BLaER1 treated with 17β-estradiol and CSF1 and Interleukin-3, amounts not matched to agents 10 nM and 100 nM (cell line): ENCODE results near the gene SLC9A5.

Source experiments
- H3K27ac ChIP-seq, 11 experiments: shearing (Covaris generic); formaldehyde crosslinking; 2 replicates each; pipeline ENCODE4 v1.8.1; 2022
- H3K27me3 ChIP-seq, 11 experiments: shearing (Covaris generic); formaldehyde crosslinking; 2 replicates each; pipeline ENCODE4 v1.8.1; 2022
- H3K36me3 ChIP-seq, 11 experiments: shearing (Covaris generic); formaldehyde crosslinking; 2 replicates each; pipeline ENCODE4 v1.8.1; 2022
- H3K4me1 ChIP-seq, 10 experiments: shearing (Covaris generic); formaldehyde crosslinking; 2 replicates each; pipeline ENCODE4 v1.8.1; 2022
- H3K4me2 ChIP-seq, 11 experiments: shearing (Covaris generic); formaldehyde crosslinking; 2 replicates each; pipeline ENCODE4 v1.8.1; 2022
- H3K4me3 ChIP-seq, 10 experiments: shearing (Covaris generic); formaldehyde crosslinking; 2 replicates each; pipeline ENCODE4 v1.8.1; 2022
- H3K9ac ChIP-seq, 11 experiments: shearing (Covaris generic); formaldehyde crosslinking; 2 replicates each; pipeline ENCODE4 v1.8.1; 2022
- H3K9me3 ChIP-seq, 11 experiments: shearing (Covaris generic); formaldehyde crosslinking; replicated peaks in 1 of 11; 2 replicates each; pipeline ENCODE4 v1.8.1; 2022
- H4K20me1 ChIP-seq, 11 experiments: shearing (Covaris generic); formaldehyde crosslinking; 2 replicates each; pipeline ENCODE4 v1.8.1; 2022
- Cebpa-rat ChIP-seq, 11 experiments: shearing (Covaris generic); IDR thresholded peaks; 2 replicates each; pipeline ENCODE4 v1.8.1; 2022

The SLC9A5 gene

GRCh38 chr16:67242138-67242730, 6.5 kb upstream of the SLC9A5 start:
- peak overlapping the region; percentile 14 to 92 (median 71); a peak in 21 of 22 replicates for H3K27ac ChIP-seq
- TF ChIP-seq Cebpa-rat (IDR thresholded peaks at IDR 0.05) = no peak
- H3K4me1 ChIP-seq = peaks cover 50 to 88% (median 79%) of the 10 kb centered on the region in 10 experiments
- H3K27me3 ChIP-seq = no peaks in the 10 kb centered on the region
- peak overlapping the region; percentile 69 to 100 (median 97) for H3K4me2 ChIP-seq
- H3K36me3 ChIP-seq = peaks cover 18 to 35% (median 25%) of the 10 kb centered on the region in 11 experiments
- peaks cover 0 to 66% (median 27%) of the 10 kb centered on the region in 11 experiments; a peak in 16 of 22 replicates for H4K20me1 ChIP-seq
- 0 out of 20 replicates have a peak overlapping the region, but pooled peaks of 1 of the 10 experiments have one; percentile 18 for H3K4me3 ChIP-seq
- no peaks in the 10 kb centered on the region for H3K9me3 ChIP-seq
- peak overlapping the region in 9 of 11 experiments; percentile 15 to 62 (median 27); a peak in 8 of 22 replicates for H3K9ac ChIP-seq

GRCh38 chr16:67243481-67243880, 5.3 kb upstream of the SLC9A5 start:
- TF ChIP-seq Cebpa-rat (IDR thresholded peaks at IDR 0.05) = no peak
- peak overlapping the region; percentile 20 to 89 (median 64); a peak in 17 of 20 replicates for H3K4me3 ChIP-seq
- H3K4me2 ChIP-seq = peak overlapping the region; percentile 92 to 100 (median 98)
- peaks cover 7 to 23% (median 13%) of the 10 kb centered on the region in 11 experiments for H3K36me3 ChIP-seq
- peaks cover 0 to 62% (median 24%) of the 10 kb centered on the region in 11 experiments; a peak in 16 of 22 replicates for H4K20me1 ChIP-seq
- peaks cover 60 to 89% (median 82%) of the 10 kb centered on the region in 10 experiments for H3K4me1 ChIP-seq
- H3K27me3 ChIP-seq = peaks cover 3 to 8% (median 5%) of the 10 kb centered on the region in 11 experiments; a peak in 17 of 22 replicates
- H3K27ac ChIP-seq = peak overlapping the region; percentile 69 to 92 (median 86); a peak in 21 of 22 replicates
- no peaks in the 10 kb centered on the region for H3K9me3 ChIP-seq
- H3K9ac ChIP-seq = peak overlapping the region; percentile 66 to 86 (median 78); a peak in 21 of 22 replicates

- Histone ChIP-seq H3K4me3 (peak overlapping the region; percentile 73 to 89 (median 84)), H4K20me1 (peaks cover 0 to 51% (median 18%) of the 10 kb centered on the region in 11 experiments; a peak in 15 of 22 replicates), H3K9me3 (no peaks in the 10 kb centered on the region), H3K4me2 (peak overlapping the region; percentile 92 to 100 (median 98)), H3K36me3 (peaks cover 0 to 12% (median 2%) of the 10 kb centered on the region in 11 experiments; a peak in 15 of 22 replicates), H3K27me3 (peaks cover 14 to 19% (median 16%) of the 10 kb centered on the region in 11 experiments), H3K9ac (peak overlapping the region; percentile 66 to 86 (median 79); a peak in 21 of 22 replicates), H3K27ac (peak overlapping the region; percentile 69 to 92 (median 86); a peak in 21 of 22 replicates), H3K4me1 (peaks cover 71 to 94% (median 85%) of the 10 kb centered on the region in 10 experiments)
- no peak for TF ChIP-seq Cebpa-rat (IDR thresholded peaks at IDR 0.05)
These were observed 4.2 kb upstream of the SLC9A5 start for GRCh38 chr16:67244387-67245185.

GRCh38 chr16:67245186-67245585, 3.6 kb upstream of the SLC9A5 start:
- peaks cover 0 to 9% (median 0%) of the 10 kb centered on the region in 11 experiments; a peak in 3 of 22 replicates for H3K36me3 ChIP-seq
- H3K4me1 ChIP-seq = peaks cover 74 to 94% (median 86%) of the 10 kb centered on the region in 10 experiments
- peak overlapping the region; percentile 92 to 100 (median 98) for H3K4me2 ChIP-seq
- peaks cover 0 to 51% (median 18%) of the 10 kb centered on the region in 11 experiments; a peak in 15 of 22 replicates for H4K20me1 ChIP-seq
- H3K9ac ChIP-seq = peak overlapping the region; percentile 66 to 86 (median 79)
- peaks cover 19 to 25% (median 22%) of the 10 kb centered on the region in 11 experiments for H3K27me3 ChIP-seq
- no peaks in the 10 kb centered on the region for H3K9me3 ChIP-seq
- H3K4me3 ChIP-seq = peak overlapping the region; percentile 73 to 89 (median 84)
- no peak for TF ChIP-seq Cebpa-rat (IDR thresholded peaks at IDR 0.05)
- H3K27ac ChIP-seq = peak overlapping the region; percentile 28 to 92 (median 86); a peak in 21 of 22 replicates

GRCh38 chr16:67245674-67246080, 3.1 kb upstream of the SLC9A5 start:
- H3K27ac ChIP-seq = peak overlapping the region; percentile 28 to 92 (median 86); a peak in 21 of 22 replicates
- peak overlapping the region; percentile 92 to 100 (median 98) for H3K4me2 ChIP-seq
- H3K9ac ChIP-seq = peak overlapping the region; percentile 66 to 86 (median 79)
- peak overlapping the region; percentile 73 to 89 (median 84) for H3K4me3 ChIP-seq
- peaks cover 0 to 9% (median 0%) of the 10 kb centered on the region in 11 experiments; a peak in 1 of 22 replicates for H3K36me3 ChIP-seq
- H4K20me1 ChIP-seq = peaks cover 0 to 51% (median 18%) of the 10 kb centered on the region in 11 experiments; a peak in 15 of 22 replicates
- peaks cover 23 to 30% (median 27%) of the 10 kb centered on the region in 11 experiments for H3K27me3 ChIP-seq
- peaks cover 69 to 94% (median 85%) of the 10 kb centered on the region in 10 experiments for H3K4me1 ChIP-seq
- H3K9me3 ChIP-seq = no peaks in the 10 kb centered on the region
- no peak for TF ChIP-seq Cebpa-rat (IDR thresholded peaks at IDR 0.05)

- Histone ChIP-seq H3K4me3 (peak overlapping the region; percentile 73 to 89 (median 84)), H3K4me2 (peak overlapping the region; percentile 92 to 100 (median 98)), H4K20me1 (peaks cover 0 to 51% (median 18%) of the 10 kb centered on the region in 11 experiments; a peak in 15 of 22 replicates), H3K36me3 (0 out of 22 replicates have a peak, but pooled peaks cover 0 to 9% (median 0%) of the 10 kb centered on the region in 11 experiments), H3K9me3 (no peaks in the 10 kb centered on the region), H3K27ac (peak overlapping the region; percentile 11 to 92 (median 86); a peak in 21 of 22 replicates), H3K9ac (peak overlapping the region; percentile 66 to 86 (median 79)), H3K27me3 (peaks cover 23 to 32% (median 29%) of the 10 kb centered on the region in 11 experiments), H3K4me1 (peaks cover 64 to 92% (median 86%) of the 10 kb centered on the region in 10 experiments)
- no peak for TF ChIP-seq Cebpa-rat (IDR thresholded peaks at IDR 0.05)
These were observed 2.6 kb upstream of the SLC9A5 start for GRCh38 chr16:67246081-67246755.

GRCh38 chr16:67246756-67247191, 2.0 kb upstream of the SLC9A5 start:
- Histone ChIP-seq H3K27me3 (peaks cover 23 to 32% (median 29%) of the 10 kb centered on the region in 11 experiments), H3K36me3 (0 out of 22 replicates have a peak, but pooled peaks cover 0 to 5% (median 0%) of the 10 kb centered on the region in 11 experiments), H3K4me1 (peaks cover 59 to 86% (median 80%) of the 10 kb centered on the region in 10 experiments), H3K27ac (peak overlapping the region; percentile 11 to 92 (median 86); a peak in 20 of 22 replicates), H3K4me3 (peak overlapping the region; percentile 73 to 89 (median 84)), H4K20me1 (peaks cover 0 to 51% (median 18%) of the 10 kb centered on the region in 11 experiments; a peak in 15 of 22 replicates), H3K4me2 (peak overlapping the region; percentile 92 to 100 (median 98)), H3K9ac (peak overlapping the region; percentile 66 to 86 (median 79)), H3K9me3 (no peaks in the 10 kb centered on the region)
- no peak for TF ChIP-seq Cebpa-rat (IDR thresholded peaks at IDR 0.05)
